Epithelial cell of proximal tubule (primary cell): Measurements from ENCODE around the gene PACRG. TPM values are rescaled to one million over a fixed set of nuclear protein-coding genes. Genes with fewer than 3 reads are reported as not detected.

Experiments
- DNase-seq: peaks from one replicate; pipeline ENCODE4 v3.0.0-alpha.2; 2011; ENCODE audit warnings: low read depth
- H3K4me3 ChIP-seq: 2 replicates; pipeline ENCODE4 v1.5.1; 2011; ENCODE audit warnings: low read depth, mild to moderate bottlenecking, low read length
- CTCF ChIP-seq: conservative IDR thresholded peaks from 2 replicates; pipeline ENCODE4 v1.5.1; 2012; ENCODE audit warnings: low read depth, mild to moderate bottlenecking, low read length
- total RNA-seq: library from RNA; depleted of rRNA; stranded (reverse); fragments of >200 nt; gene quantifications from 2 replicates; pipeline ENCODE4 v1.2.3, GENCODE V29; 2015

The PACRG gene
- total RNA-seq, 1 donor from 2014 or later, result 0.12 TPM

- no peak overlapping the region for H3K4me3 ChIP-seq
- TF ChIP-seq CTCF, result no peak
These were observed 431.9 kb downstream of the PACRG start for GRCh38 chr6:163159689-163160088.

GRCh38 chr6:163162007-163162873 is 434.5 kb downstream of the PACRG start:
- TF ChIP-seq CTCF, result no peak
- DNase-seq, result no peak
- H3K4me3 ChIP-seq, result no peak overlapping the region

More at GRCh38 chr6:163159689-163160088, 431.9 kb downstream of the PACRG start:
- no peak for DNase-seq

- no peak for TF ChIP-seq CTCF
- H3K4me3 ChIP-seq, result no peak overlapping the region
- DNase-seq, result no peak
These were observed 435.1 kb downstream of the PACRG start for GRCh38 chr6:163162874-163163213.

- no peak for DNase-seq
- no peak overlapping the region for H3K4me3 ChIP-seq
- no peak for TF ChIP-seq CTCF
These were observed 436.6 kb downstream of the PACRG start for GRCh38 chr6:163164175-163164900.

GRCh38 chr6:163165155-163165910 is 437.6 kb downstream of the PACRG start:
- no peak for DNase-seq
- H3K4me3 ChIP-seq, result no peak overlapping the region
- no peak for TF ChIP-seq CTCF

GRCh38 chr6:163165922-163166321 is 438.1 kb downstream of the PACRG start:
- H3K4me3 ChIP-seq, result no peak overlapping the region
- TF ChIP-seq CTCF, result no peak
- DNase-seq, result no peak
